Neutrophil (primary cell): ENCODE measurements around the gene TANGO2.

ENCODE experiments used
- H3K27ac ChIP-seq: fragments of 200-600 bp; sonication (generic); 2 replicates; pipeline ENCODE4 v1.5.1; 2016; ENCODE audit warnings: mild to moderate bottlenecking, moderate library complexity
- H3K27me3 ChIP-seq: fragments of 200-600 bp; sonication (generic); 2 replicates; pipeline ENCODE4 v1.6.0; 2016; ENCODE audit warnings: mild to moderate bottlenecking
- H3K36me3 ChIP-seq: fragments of 200-600 bp; sonication (generic); 2 replicates; pipeline ENCODE4 v1.5.1; 2017
- H3K4me1 ChIP-seq, 2 experiments: fragments of 200-600 bp in 1 of 2; sonication (generic) in 1 of 2; 1 replicate in 1 of 2; 2 replicates in 1 of 2; pipeline versions ENCODE4 v1.5.1 to v1.6.1; 2013 to 2016; ENCODE audit warnings: low read depth in 1 of 2, low read length in 1 of 2, mild to moderate bottlenecking in 1 of 2, moderate library complexity in 1 of 2; ENCODE audit not compliant: control insufficient read depth in 1 of 2, insufficient read depth in 1 of 2
- H3K4me3 ChIP-seq, 2 experiments: fragments of 200-600 bp in 1 of 2; sonication (generic) in 1 of 2; 1 replicate in 1 of 2; 2 replicates in 1 of 2; pipeline ENCODE4 v1.5.1; 2013 to 2016; ENCODE audit warnings: low read depth in 1 of 2, low read length in 1 of 2, mild to moderate bottlenecking in 1 of 2, moderate library complexity in 1 of 2
- H3K9me3 ChIP-seq: fragments of 200-600 bp; sonication (generic); 2 replicates; pipeline ENCODE4 v1.5.1; 2016
- CTCF ChIP-seq: fragments of 200-600 bp; sonication (generic); IDR thresholded peaks from 2 replicates; pipeline ENCODE4 v1.5.1; 2016; ENCODE audit warnings: antibody characterized with exemption

TANGO2 gene

GRCh38 chr22:20043057-20043996, 22.4 kb downstream of the TANGO2 start:
- Histone ChIP-seq H3K9me3 (peaks cover 4% of the 10 kb centered on the region), H3K27me3 (no peaks in the 10 kb centered on the region), H3K4me1 (no peaks in the 10 kb centered on the region), H3K27ac (no peak overlapping the region), H3K4me3 (no peak overlapping the region), H3K36me3 (peaks cover 94% of the 10 kb centered on the region)
- TF ChIP-seq CTCF = no peak

- Histone ChIP-seq H3K27me3 (no peaks in the 10 kb centered on the region), H3K9me3 (peaks cover 4% of the 10 kb centered on the region), H3K4me3 (no peak overlapping the region), H3K27ac (no peak overlapping the region), H3K36me3 (peaks cover 93% of the 10 kb centered on the region), H3K4me1 (no peaks in the 10 kb centered on the region)
- TF ChIP-seq CTCF = no peak
Observed at GRCh38 chr22:20043997-20044342, 23.1 kb downstream of the TANGO2 start.

- no peak for TF ChIP-seq CTCF
- H3K27ac ChIP-seq = no peak overlapping the region
- H3K36me3 ChIP-seq = peaks cover 92% of the 10 kb centered on the region
- H3K4me3 ChIP-seq = no peak overlapping the region
- H3K27me3 ChIP-seq = no peaks in the 10 kb centered on the region
- H3K9me3 ChIP-seq = peaks cover 4% of the 10 kb centered on the region
- H3K4me1 ChIP-seq = no peaks in the 10 kb centered on the region
Observed at GRCh38 chr22:20044495-20045151, 23.7 kb downstream of the TANGO2 start.

GRCh38 chr22:20046730-20047129, 25.8 kb downstream of the TANGO2 start:
- H3K36me3 ChIP-seq = peaks cover 87% of the 10 kb centered on the region
- H3K27ac ChIP-seq = no peak overlapping the region
- H3K9me3 ChIP-seq = peaks cover 4% of the 10 kb centered on the region
- H3K4me3 ChIP-seq = no peak overlapping the region
- H3K27me3 ChIP-seq = no peaks in the 10 kb centered on the region
- H3K4me1 ChIP-seq = no peaks in the 10 kb centered on the region
- TF ChIP-seq CTCF = no peak

- no peak for TF ChIP-seq CTCF
- Histone ChIP-seq H3K4me3 (no peak overlapping the region), H3K36me3 (peaks cover 92% of the 10 kb centered on the region), H3K27me3 (no peaks in the 10 kb centered on the region), H3K9me3 (peaks cover 4% of the 10 kb centered on the region), H3K27ac (no peak overlapping the region), H3K4me1 (no peaks in the 10 kb centered on the region)
Observed at GRCh38 chr22:20051927-20052308, 31.0 kb downstream of the TANGO2 start.
